ENCODE results near the gene TTC34. TPM values are rescaled to one million over a fixed set of nuclear protein-coding genes. Genes with fewer than 3 reads are reported as not detected.

The TTC34 gene
- total and polyA plus RNA-seq, 9 of the 15 experiments (the other 6 are each of a cell fraction or from before 2014, with no cell fraction given) = 0.03 to 0.38 (median 0.05) TPM; not detected in 2

GRCh38 chr1:2824999-2825398, 23.5 kb upstream of the TTC34 start:
- no peaks in the 10 kb centered on the region for H3K9me1 ChIP-seq (ENCODE audit: control insufficient read depth, insufficient read depth, low read length)
- no peaks in the 10 kb centered on the region for H3K36me3 ChIP-seq (ENCODE audit: control insufficient read depth, insufficient read depth, low read length)
- no peak overlapping the region for H3K4me2 ChIP-seq (ENCODE audit: insufficient read depth, low read length)
- H3K27me3 ChIP-seq (ENCODE audit: control insufficient read depth in 2 of 2, insufficient read depth in 2 of 2, low read length in 2 of 2) = no peaks in the 10 kb centered on the region; a peak in 1 of 5 replicates
- in situ Hi-C loops (cut with MboI) (loop anchor here (10.0 kb wide), 1 partner anchor 600 kb away; no protein-coding TSS in a partner anchor), intact Hi-C loops (cut with micrococcal nuclease) (no loop called here)
- H2AFZ ChIP-seq (ENCODE audit: low read depth, low read length) = no peak overlapping the region
- no peaks in the 10 kb centered on the region for H4K20me1 ChIP-seq (replicated peaks; ENCODE audit: control insufficient read depth, insufficient read depth, low read length)
- no peak overlapping the region for H3K27ac ChIP-seq (ENCODE audit: extremely low read depth, low read depth, low read length)
- H3K9ac ChIP-seq (ENCODE audit: insufficient read depth in 1 of 2, low read depth in 2 of 2, low read length in 2 of 2) = no peak overlapping the region
- BruUV-seq (replicated peaks) = no TSS peak
- peaks cover 0 to 3% of the 10 kb centered on the region in 2 experiments; a peak in 1 of 5 replicates for H3K4me1 ChIP-seq (replicated peaks in 1 of 2; ENCODE audit: control insufficient read depth in 2 of 2, insufficient read depth in 2 of 2, low read length in 2 of 2)
- ATAC-seq (no peak), FAIRE-seq (no peak), DNase-seq (ENCODE audit: extremely low read depth in 1 of 4, low spot score in 3 of 4) (no peak)
- CTCF ChIA-PET (ENCODE audit: low intra/inter-chr PET ratio) = no interaction called here
- H3K9me3 ChIP-seq (replicated peaks; ENCODE audit: control insufficient read depth, insufficient read depth, low read depth, low read length) = no peaks in the 10 kb centered on the region
- POLR2A ChIA-PET = interaction anchor here (0.7 kb wide), 1 partner anchor 37 kb away, joined by 4 read pairs; no protein-coding TSS in a partner anchor
- no peaks in the 10 kb centered on the region for H3K79me2 ChIP-seq (ENCODE audit: control insufficient read depth, insufficient read depth, low read length)
- no peak overlapping the region for H3K4me3 ChIP-seq
- TF ChIP-seq ZNF436 (CRISPR knock-in tag; IDR thresholded peaks at IDR 0.05) (no peak), TAF7 (tag; IDR thresholded peaks at IDR 0.05) (no peak), ZNF551 (CRISPR knock-in tag; IDR thresholded peaks at IDR 0.05) (no peak), ATF7 (IDR thresholded peaks at IDR 0.05) (no peak), MLX (CRISPR knock-in tag; conservative IDR thresholded peaks at IDR 0.05) (no peak), ZNF212 (CRISPR knock-in tag; IDR thresholded peaks at IDR 0.05) (no peak), PHF21A (IDR thresholded peaks at IDR 0.05; ENCODE audit: borderline replicate concordance, low read depth) (no peak), TEAD1 (CRISPR knock-in tag; IDR thresholded peaks at IDR 0.05) (no peak), CHD4 (IDR thresholded peaks at IDR 0.05; ENCODE audit: insufficient read depth, insufficient replicate concordance, low read depth, low read length, poor library complexity, severe bottlenecking) (no peak), CBFA2T3 (IDR thresholded peaks at IDR 0.05) (no peak), RBM15 (IDR thresholded peaks at IDR 0.05; ENCODE audit: insufficient read depth, low read length) (no peak), POLR2H (tag; IDR thresholded peaks at IDR 0.05; ENCODE audit: low read depth) (no peak), PRDM10 (IDR thresholded peaks at IDR 0.05; ENCODE audit: partially characterized antibody) (no peak), GABPA (tag; conservative IDR thresholded peaks at IDR 0.05; ENCODE audit: low read depth) (no peak), SREBF2 (CRISPR knock-in tag; IDR thresholded peaks at IDR 0.05) (no peak), HLTF (IDR thresholded peaks at IDR 0.05) (no peak), NBN (IDR thresholded peaks at IDR 0.05; ENCODE audit: low read depth) (no peak)
